Measurements from ENCODE around the gene WFIKKN2.

DNA sequence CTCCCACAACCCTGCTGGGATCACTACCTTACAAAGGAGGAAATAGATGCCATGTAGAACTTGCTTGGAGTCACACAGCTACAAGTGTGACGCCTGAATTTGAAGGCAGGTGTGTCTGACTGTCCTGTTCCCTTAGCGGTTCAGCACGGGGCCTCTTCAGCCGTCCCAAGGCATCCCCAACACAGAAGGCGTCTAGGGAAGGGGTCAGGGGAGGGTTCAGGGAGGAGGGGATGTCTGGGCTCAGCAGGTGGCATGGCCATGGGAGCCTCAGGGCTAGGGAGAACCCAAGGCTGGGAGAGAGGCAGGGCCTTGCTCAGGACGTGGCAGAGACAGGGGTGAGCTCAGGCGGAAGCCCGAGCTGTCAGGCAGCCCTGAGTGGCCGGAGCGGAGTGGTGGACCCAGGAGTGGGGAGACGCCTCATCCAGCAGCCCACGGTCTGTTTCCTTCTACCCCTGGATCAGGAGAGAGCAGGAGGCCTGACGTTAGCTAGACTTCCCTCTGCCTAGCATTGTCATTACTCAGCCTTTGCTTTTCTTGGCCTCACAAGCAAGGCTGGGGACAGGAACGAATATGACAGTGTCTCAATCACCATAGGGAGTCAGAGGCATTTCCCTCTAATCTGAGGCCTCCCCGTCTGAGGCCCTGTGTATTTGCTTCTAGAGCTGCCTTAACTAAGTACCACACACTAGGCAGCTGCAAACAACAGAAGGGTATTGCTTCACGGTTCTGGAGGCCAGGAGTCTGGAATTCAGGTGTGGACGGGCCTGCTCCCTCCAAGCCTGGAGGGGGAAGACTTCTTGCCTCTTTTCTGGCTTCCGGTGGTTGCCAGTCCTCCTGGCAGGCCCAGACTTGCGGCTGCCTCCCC, 36.7 kb upstream of the WFIKKN2 start:
- no peak for TF ChIP-seq POLR2A (IDR thresholded peaks at IDR 0.05)
- TF ChIP-seq, protein P1, sequence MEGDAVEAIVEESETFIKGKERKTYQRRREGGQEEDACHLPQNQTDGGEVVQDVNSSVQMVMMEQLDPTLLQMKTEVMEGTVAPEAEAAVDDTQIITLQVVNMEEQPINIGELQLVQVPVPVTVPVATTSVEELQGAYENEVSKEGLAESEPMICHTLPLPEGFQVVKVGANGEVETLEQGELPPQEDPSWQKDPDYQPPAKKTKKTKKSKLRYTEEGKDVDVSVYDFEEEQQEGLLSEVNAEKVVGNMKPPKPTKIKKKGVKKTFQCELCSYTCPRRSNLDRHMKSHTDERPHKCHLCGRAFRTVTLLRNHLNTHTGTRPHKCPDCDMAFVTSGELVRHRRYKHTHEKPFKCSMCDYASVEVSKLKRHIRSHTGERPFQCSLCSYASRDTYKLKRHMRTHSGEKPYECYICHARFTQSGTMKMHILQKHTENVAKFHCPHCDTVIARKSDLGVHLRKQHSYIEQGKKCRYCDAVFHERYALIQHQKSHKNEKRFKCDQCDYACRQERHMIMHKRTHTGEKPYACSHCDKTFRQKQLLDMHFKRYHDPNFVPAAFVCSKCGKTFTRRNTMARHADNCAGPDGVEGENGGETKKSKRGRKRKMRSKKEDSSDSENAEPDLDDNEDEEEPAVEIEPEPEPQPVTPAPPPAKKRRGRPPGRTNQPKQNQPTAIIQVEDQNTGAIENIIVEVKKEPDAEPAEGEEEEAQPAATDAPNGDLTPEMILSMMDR (IDR thresholded peaks at IDR 0.05) = no peak
